ENCODE results near the gene RAB9B.
"Not testable (repeated sequence)": the region's sequence is repeated elsewhere in the genome, so short reads cannot be mapped to it uniquely, and the experiment has no call there.

The RAB9B gene, protein sequence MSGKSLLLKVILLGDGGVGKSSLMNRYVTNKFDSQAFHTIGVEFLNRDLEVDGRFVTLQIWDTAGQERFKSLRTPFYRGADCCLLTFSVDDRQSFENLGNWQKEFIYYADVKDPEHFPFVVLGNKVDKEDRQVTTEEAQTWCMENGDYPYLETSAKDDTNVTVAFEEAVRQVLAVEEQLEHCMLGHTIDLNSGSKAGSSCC

DNA sequence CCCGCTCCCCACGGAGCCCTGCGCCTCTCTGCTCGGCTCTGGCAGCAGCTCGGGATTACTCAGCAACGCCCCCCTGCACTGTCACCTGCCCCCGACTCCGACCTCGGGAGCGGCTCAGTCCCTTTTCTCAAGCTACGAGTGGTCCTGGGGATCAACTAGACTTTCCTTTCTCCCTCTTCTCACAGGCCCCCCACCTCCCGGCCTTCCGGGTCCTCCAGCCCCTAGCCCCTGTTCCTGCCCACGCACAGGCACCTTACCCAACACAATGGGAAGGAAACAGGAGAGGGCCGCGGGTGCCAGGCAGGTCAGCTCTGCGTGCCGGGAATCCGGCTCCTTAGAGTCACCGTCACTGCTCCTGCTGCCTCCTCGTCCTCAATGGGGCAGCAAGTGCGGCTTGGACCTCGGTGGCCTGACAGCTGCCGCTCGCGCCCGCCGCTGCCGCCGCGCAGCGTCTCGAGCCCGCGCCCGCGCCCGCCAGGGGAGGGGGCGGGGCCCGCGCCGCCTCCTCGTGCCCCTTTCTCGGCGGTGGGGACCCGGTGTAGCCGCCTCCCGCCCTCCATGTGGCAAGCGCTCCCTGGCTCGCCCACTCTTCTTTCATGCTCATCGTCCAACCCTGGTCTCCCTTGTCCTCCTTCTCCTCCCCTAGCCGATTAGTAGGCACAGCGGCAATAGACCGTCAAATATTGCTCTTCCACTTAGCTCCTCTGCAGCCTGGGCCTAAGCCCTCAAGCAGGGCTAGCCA, at the start of gene RAB9B:
Gene RAB9B (minus strand): TSS at position 455 of the 742 bp plus-strand sequence. CDS start 6,473 bp downstream, outside the sequence.
- peak; percentile 19 for DNase-seq

DNA sequence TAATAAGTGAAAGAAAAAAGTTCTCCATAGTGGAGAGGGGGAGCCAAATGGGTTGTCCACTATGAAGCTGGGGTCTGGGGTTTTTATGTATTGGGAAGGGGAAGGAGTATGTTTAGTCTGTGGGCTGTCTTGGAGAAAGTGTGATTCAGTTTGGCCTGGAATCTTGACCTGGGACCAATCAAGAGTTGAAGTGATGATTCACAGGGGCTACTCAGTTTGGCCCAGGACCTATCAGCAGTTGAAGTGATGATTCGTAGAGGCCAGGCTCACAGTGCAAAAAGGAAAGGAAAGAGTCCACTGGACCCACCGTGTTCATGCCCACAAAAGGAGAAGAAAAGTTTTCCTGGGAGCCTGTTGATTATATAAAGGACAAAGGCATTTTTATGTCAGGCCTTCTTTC, 47.3 kb upstream of the RAB9B start:
- no peak for DNase-seq

DNA sequence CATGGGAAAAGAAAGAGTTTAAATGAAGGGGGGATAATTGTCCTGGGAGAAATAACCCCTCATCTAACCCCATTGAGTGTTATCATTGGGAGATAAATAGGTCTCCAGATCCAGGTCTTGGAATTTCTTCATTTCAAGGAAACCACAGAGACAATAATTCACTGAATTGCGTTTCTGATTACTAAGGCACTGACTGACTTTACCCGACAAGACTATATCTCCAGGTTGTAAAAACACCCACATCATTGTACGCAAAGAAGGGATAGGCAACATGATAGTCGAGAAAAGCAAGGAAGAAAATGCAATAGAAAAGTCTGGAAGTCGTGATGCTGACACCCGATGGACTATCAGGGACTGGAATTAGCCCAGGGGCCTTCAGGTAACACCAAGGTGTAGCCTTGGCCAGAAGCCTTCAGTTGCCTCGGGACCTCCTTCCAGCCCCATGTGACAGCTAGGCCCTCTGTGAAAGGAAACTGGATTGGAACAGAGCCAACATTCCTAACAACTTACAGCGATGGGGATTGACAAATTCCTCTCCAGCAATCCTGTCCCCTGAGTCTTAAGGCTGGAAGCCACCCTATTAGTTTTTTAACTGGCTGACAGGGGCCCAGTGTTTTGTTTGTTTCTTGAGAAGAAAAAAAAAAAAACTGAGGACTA, 46.5 kb upstream of the RAB9B start:
- no peak for DNase-seq

DNA sequence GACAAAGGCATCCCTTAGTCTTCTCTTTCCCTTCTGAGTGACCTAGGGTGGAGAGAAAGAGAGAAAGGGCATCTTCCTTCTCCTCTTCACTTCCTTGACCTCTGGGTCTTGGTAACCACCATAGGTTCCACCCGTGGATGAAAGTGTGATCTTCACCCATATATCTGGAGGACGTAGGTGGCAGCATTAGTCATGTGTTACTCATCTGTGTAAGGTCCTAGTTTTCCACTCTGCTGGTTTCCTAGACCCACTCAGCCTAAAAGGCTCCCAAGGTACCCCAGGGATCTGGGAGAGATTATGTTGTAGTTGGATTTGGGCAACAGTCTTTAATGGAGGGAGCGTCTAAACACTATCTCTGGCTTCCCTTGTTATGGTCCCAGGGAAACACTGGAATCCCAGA, 45.5 kb upstream of the RAB9B start:
- no peak for DNase-seq

DNA sequence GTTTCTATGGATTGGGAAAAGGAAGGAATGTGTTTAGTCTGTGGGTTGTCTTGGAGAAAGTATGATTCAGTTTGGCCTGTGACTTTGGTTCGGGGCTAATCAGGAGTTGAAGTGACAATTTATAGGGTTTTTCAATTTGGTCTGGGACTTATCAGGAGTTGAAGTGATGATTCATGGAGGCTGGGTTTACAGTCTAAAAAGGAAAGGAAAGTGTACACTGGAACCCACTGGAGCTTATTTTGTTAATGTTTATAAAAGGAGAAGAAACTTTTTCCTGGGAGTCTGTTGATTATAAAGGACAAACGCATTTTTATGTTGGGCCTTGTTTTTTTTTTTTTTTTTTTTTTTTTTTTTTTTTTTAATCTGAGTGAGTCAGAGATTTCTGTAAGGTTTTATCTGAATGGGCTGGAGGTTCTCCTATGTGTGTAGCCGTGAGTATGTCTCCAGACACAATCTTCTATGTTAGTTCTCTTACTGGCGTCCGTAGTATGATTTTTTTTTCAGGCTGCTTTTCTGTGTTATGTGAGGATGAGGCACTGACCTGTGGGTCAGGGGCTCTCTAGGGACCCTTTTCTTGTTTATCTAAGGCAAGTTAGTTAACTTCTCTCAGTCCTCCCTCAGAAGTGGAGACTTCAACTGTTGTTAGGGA, 33.0 kb upstream of the RAB9B start:
- no peak for DNase-seq

DNA sequence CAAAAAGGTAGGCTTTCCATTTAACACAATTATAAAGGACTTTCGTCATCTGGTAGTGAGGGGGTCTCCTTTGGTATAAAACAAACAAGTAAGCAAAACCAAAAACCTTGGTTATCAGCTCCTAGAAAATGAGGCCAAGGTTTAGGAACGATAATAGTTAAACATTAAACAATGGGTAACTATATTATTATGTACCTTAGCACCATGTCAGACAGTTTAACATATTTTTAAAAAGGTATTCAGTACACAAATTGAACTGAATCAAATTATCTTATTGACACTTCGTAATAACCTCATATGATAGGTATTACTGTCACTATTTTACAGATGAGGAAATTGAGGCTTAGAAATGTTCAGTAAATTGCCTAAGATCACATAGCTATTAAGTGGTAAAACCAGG, 32.1 kb upstream of the RAB9B start:
- no peak for DNase-seq

DNA sequence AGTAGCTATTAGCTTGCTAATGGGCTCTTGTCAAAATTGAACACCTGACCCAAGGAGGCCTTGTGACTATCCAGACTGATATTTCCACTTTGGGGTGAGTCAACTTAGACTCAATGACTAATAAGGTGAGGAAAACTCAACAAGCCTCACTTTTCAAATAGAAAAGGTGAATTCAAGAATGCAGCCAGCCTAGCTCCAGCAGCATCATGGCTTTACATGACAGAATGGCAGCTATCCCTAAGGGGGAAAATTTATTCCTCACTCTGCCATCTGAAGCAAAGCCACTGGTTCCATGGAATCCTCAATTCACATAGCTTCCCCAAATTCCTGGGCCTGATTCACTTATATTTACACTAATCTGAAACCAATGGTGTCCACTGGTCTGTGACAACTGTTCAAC, 29.1 kb upstream of the RAB9B start:
- DNase-seq = no peak

DNA sequence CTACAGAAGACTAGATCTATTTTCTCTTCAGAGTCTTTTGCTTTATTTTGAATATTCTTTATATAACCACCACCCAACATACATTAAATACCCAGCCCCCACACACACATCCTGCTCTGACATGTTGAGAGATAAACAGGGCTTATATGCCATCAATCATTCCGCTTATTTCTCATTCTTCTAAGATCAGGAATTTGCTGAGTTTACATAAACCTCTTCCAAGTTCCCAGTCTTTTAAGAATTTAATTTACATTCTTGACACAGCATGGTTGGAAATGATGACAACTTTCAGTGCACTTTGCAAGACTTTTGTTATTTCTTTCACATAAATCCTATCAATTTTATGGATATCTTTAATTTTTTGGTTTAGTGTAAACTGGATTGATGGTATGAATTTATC, 17.5 kb upstream of the RAB9B start:
- no peak for DNase-seq

DNA sequence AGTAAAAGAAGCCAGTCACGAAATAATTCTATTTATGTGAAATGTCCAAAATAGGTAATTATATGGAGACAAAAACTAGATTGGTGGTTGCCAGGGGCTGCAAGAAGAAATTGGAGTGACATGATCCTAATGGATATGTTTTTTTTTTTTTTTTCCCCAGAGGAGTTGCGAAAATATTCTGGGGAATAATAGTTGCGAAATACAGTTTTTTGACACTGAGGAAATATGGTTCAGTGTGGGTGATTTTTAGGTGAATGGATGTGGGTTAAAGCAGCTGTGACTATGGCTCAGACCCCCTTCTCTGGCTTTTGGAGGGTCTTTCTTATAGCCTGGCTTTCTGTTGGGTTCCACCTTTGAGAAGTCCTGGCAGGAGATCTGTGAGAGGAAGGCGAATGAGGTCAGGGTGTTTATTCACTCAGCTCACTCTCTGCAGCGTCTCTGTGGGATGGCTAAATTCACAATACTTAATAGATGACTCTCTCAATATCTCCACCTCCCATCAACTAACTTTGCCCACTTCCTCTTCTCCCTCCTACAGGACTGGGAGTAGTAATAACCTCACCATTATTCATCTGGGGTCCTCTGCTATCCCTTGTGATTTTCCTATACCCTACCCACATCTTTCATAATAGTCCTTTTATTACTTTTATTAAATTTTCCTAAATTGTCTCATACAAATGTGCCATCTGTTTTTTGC, 15.3 kb upstream of the RAB9B start:
- no peak for DNase-seq

DNA sequence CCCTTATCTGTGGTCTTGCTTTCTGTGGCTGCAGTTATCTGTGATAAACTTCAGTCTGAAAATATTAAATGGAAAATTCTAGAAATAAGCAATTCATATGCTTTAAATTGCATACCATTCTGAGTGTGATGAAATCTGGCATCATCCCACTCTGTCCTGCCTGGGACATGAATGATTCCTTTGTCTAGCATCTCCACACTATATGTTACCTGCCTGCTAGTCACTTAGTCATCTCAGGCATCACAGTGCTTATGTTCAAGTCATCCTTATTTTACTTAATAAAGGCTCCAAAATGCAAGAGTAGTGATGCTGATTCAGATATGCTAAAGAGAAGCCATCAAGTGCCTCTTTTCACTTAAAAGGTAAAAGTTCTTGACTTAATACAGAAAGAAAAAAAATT, 14.3 kb upstream of the RAB9B start:
- no peak for DNase-seq

DNA sequence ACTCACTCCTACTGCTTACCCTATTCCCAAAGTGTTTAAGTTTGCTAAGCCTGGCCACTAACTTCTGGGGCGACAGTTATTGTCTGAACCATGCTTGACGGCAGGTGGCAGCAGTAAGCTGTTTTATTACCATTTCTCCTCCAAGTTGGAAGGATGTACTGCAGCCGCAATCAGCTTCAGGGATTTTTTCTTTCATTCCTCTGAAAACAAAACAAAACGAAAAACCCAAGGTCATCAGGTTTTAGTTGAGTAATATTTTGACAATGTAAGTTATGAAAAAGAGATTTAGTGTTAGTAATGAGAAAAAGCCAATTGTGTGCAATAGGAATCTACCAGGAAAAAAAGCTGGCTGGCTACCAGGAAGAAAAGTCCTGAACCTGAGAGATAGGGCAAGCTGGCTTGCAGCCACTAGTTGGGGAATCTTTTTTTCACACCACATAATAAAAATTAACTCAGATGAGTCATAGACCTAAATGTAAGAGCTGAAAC, 13.2 kb upstream of the RAB9B start:
- DNase-seq = no peak

DNA sequence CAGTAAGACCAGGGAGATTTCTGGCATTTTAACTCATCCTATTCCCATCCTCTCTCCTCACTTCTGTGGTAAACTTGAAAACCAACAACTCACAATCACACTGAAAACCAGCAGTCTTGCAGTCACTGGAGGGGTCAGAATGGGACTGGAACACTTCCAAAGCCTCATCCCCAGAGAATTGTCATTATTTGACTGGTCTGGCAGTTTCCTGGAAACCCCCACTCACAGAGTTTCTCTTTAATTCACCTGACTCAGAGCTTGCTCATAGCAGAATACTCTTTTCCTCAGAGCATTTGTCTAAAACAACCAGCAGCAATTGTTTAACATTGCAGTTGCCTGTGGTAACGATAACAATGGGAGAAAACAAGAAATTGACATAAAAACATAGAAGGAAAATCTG, 7.3 kb upstream of the RAB9B start:
- DNase-seq = no peak

DNA sequence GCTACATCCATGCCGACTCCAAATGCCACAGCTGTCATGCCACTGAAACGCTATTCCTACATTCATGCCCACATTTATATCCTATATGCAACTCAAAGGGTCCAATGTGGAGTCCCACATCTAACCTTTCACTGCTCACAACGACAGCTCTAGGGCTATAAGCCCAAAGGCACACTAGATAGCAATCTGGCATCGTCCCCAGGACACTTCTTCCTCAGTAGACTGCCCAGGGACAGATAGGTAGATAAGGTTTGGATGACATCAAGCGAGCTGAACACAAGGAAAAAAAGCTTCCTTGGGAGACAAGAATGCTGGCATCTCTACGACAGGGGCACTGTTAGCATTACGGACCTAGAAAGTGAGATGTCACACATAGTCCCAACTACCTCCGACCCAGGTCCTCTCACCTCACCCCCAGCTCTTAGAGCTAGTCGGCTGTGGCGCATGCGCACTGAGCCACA, 685 bp downstream of the RAB9B start:
- DNase-seq = no peak

DNA sequence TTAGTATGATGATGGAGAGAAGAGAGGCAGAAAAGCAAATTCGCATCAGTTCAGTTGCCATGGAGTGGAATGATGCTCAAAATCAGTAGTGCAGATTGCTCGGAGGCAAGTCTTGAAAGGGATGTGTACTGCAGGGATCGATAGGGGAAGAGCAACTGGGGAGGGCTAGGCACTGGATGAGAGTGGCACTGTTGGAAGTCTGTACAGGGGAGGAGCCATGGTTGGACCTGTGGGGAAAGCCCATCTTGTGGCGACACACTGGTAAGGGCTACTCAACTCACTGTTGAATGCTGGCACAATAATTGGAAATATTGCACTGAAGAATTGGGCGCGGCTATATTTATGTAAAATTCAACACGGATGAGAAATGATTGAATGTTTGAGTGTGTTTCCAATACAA, 1.2 kb downstream of the RAB9B start:
- no peak for DNase-seq

DNA sequence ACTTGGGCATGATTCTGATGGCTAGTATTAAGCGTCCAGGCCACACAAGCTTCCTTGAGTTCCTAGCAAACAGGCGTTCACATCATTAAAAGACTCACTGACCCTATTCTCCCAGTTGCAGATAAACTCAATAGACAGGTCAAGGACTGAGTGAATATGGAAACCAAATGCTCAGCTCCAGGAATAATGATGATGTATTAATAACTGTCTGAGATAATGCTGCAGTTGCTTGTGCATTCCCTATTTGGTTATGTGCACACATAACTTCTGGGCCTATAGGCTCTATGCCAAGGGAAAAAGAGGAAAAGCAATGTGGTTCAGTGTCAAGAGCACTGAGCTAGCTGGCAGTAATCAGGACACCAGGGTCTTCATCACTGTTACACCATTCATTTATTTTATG, 3.5 kb downstream of the RAB9B start:
- no peak for DNase-seq

DNA sequence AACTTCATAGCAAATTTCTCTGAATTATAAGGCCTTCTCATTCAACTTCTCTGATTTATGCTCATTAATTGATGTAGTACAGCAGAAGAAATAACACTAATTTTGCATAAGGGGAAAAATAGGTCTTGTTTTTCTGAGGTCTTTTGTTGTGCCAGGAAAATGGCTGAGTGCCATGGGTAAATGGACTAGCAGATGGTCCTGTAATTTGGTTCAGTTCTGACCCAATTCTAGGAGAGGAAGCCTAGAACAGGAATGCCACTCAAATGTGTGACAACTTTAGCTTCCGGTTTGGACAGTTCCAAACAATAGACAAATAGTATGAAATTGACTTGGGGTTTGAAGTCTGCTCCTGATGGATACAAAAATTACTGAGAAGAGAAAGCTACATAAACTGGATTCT, 6.2 kb downstream of the RAB9B start:
- no peak for DNase-seq

DNA sequence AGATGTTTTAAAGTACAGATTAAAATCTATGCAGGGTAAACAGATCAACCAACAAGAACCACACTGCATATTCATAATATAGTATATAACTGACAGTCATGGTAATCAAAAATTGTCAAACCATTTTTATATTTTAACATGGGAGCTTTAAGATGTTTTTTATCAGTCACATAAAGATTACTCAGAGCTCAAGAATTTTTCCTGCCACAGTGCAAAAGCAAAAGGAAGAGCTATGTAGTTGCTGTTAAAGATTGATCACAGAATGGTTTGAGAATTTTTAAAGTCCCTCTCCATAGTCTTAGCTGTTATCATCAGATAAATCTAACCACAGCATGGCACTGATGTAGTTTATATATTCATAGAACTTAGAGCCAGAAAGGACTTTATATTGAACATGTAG, 8.5 kb downstream of the RAB9B start:
- DNase-seq = no peak

DNA sequence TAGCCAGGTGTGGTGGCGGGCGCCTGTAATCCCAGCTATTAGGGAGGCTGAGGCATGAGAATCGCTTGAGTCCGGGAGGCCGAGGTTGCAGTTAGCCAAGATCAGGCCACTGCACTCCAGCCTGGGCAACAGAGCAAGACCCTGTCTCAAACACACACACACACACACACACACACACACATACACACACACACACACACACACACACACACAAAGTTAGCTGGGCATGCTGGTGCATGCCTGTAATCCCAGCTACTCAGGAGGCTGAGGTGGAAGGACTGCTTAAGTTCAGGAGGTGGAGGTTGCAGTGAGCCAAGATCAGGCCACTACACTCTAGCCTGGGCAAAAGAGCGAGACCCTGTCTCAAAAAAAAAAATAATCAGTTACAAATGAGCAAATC, 11.3 kb downstream of the RAB9B start:
- DNase-seq = not testable (repeated sequence)

DNA sequence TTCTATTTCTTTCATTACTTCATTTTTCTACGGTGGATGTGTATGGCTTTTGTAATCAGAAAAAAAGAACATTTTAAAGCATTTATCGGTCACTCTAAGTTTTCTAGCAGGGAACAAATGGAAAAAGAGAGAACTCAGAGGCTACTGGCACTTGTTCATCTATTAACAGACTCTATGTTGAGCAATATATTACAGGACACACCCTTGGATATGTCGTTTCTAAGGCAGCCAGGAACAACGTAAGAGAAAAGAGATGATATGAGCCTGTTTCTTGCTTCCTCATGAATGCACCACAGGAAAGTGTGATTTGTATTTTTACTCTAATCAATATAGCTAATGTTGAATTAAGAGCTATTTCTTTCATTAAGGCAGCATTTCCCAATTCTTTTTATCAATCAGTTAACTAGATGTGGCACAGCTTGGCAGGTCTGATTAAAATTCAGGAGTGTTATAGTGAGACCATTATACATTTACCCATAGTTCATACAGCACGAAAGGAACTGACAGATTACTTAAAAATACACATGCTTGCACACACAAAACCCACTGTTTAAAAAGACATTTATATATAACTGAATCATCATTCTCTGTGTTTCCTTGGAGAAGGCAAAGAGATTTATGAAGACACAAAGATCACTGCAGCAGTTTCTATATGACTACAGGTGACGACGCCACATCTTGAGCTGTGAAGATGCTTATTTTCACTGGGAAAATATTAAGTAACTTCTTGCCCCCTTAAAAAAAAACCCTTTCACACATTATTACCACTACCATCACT, 13.0 kb downstream of the RAB9B start:
- DNase-seq = no peak

DNA sequence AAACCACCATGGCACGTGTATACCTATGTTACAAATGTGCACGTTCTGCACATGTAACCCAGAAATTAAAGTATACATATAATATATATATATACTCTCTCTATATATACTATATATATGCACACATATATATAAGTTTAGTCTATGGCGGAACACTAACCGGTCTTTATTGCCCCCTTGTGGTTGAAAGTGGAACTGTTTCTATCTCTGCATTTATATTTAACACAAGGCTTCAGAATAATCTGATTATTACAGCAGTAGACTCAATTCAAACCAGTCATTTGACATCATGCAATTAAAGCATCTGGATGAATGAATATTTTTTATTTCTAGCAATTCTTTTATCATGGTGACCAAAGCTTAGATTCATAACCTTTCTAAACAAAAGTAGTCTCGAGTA, 14.6 kb downstream of the RAB9B start:
- DNase-seq = peak; percentile 14

DNA sequence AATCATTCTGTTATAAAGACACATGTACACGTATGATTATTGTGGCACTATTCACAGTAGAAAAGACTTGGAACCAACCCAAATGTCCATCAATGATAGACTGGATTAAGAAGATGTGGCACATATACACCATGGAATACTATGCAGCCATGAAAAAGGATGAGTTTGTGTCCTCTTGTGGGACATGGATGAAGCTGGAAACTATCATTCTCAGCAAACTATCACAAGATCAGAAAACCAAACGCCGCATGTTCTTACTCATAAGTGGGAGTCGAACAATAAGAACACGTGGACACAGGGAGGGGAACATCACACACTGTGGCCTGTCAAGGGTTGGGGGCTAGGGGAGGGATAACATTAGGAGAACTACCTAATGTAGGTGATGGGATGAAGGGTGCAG, 15.0 kb downstream of the RAB9B start:
- DNase-seq = not testable (repeated sequence)

DNA sequence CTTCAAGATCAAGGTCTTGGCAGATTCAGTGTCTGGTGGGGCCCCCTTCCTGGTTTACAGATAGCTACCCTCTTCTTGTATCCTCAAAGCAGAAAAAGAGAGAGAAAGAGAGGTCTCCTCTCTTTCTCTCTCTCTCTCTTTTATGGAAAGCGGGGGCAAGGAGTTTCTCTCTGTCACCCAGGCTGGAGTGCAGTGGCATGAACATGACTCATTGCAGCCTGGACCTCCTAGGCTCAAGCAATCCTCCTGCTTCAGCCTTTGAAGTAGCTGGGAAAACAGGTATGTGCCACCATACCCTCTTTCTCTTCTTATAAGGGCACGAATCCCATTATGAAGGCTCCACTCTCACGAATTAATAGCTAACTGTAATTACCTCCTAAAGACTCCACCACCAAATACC, 20.2 kb downstream of the RAB9B start:
- no peak for DNase-seq

Measured in NCI-H2171 (cell line).